Measurements from ENCODE around the gene SPNS2. TPM values are rescaled to one million over a fixed set of nuclear protein-coding genes. Genes with fewer than 3 reads are reported as not detected.

Gene SPNS2
- total and polyA plus RNA-seq, 4 donors: 4.0 to 9.0 (median 5.2) TPM

- H3K27ac ChIP-seq (ENCODE audit: low read depth in 1 of 2, low read length in 2 of 2): no peak overlapping the region
- no peak for DNase-seq (ENCODE audit: low spot score)
- no peak overlapping the region for H3K9ac ChIP-seq (ENCODE audit: low read depth in 1 of 2, low read length in 2 of 2)
- 98% methylated on average over 18 of the region's 18 CpGs for WGBS
- peaks cover 23 to 74% (median 38%) of the 10 kb centered on the region in 4 donors for H3K36me3 ChIP-seq (ENCODE audit: control insufficient read depth in 4 of 4, insufficient read depth in 3 of 4, low read depth in 1 of 4, low read length in 3 of 4)
- TF ChIP-seq, protein P1, sequence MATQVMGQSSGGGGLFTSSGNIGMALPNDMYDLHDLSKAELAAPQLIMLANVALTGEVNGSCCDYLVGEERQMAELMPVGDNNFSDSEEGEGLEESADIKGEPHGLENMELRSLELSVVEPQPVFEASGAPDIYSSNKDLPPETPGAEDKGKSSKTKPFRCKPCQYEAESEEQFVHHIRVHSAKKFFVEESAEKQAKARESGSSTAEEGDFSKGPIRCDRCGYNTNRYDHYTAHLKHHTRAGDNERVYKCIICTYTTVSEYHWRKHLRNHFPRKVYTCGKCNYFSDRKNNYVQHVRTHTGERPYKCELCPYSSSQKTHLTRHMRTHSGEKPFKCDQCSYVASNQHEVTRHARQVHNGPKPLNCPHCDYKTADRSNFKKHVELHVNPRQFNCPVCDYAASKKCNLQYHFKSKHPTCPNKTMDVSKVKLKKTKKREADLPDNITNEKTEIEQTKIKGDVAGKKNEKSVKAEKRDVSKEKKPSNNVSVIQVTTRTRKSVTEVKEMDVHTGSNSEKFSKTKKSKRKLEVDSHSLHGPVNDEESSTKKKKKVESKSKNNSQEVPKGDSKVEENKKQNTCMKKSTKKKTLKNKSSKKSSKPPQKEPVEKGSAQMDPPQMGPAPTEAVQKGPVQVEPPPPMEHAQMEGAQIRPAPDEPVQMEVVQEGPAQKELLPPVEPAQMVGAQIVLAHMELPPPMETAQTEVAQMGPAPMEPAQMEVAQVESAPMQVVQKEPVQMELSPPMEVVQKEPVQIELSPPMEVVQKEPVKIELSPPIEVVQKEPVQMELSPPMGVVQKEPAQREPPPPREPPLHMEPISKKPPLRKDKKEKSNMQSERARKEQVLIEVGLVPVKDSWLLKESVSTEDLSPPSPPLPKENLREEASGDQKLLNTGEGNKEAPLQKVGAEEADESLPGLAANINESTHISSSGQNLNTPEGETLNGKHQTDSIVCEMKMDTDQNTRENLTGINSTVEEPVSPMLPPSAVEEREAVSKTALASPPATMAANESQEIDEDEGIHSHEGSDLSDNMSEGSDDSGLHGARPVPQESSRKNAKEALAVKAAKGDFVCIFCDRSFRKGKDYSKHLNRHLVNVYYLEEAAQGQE (IDR thresholded peaks at IDR 0.05): no peak
- no peak for TF ChIP-seq YY1 (IDR thresholded peaks at IDR 0.05)
- no peak for TF ChIP-seq RXRA (IDR thresholded peaks at IDR 0.05)
- TF ChIP-seq RAD21 (IDR thresholded peaks at IDR 0.05): no peak
- TF ChIP-seq GABPA (IDR thresholded peaks at IDR 0.05 in 1 of 2, conservative IDR thresholded peaks at IDR 0.05 in 1 of 2): no peak
- TF ChIP-seq TAF1 (conservative IDR thresholded peaks at IDR 0.05): no peak
- no peak for TF ChIP-seq FOXA2 (IDR thresholded peaks at IDR 0.05)
- TF ChIP-seq, protein P2, sequence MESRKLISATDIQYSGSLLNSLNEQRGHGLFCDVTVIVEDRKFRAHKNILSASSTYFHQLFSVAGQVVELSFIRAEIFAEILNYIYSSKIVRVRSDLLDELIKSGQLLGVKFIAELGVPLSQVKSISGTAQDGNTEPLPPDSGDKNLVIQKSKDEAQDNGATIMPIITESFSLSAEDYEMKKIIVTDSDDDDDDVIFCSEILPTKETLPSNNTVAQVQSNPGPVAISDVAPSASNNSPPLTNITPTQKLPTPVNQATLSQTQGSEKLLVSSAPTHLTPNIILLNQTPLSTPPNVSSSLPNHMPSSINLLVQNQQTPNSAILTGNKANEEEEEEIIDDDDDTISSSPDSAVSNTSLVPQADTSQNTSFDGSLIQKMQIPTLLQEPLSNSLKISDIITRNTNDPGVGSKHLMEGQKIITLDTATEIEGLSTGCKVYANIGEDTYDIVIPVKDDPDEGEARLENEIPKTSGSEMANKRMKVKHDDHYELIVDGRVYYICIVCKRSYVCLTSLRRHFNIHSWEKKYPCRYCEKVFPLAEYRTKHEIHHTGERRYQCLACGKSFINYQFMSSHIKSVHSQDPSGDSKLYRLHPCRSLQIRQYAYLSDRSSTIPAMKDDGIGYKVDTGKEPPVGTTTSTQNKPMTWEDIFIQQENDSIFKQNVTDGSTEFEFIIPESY (IDR thresholded peaks at IDR 0.05): no peak
- TF ChIP-seq SP1 (IDR thresholded peaks at IDR 0.05): no peak
- TF ChIP-seq, protein P3, sequence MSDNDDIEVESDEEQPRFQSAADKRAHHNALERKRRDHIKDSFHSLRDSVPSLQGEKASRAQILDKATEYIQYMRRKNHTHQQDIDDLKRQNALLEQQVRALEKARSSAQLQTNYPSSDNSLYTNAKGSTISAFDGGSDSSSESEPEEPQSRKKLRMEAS (IDR thresholded peaks at IDR 0.05): no peak
- no peak for TF ChIP-seq CTCF (IDR thresholded peaks at IDR 0.05; ENCODE audit: low read depth, low read length, missing input control)
- TF ChIP-seq HNF4G (IDR thresholded peaks at IDR 0.05): no peak
- TF ChIP-seq NR2F2 (IDR thresholded peaks at IDR 0.05): no peak
- TF ChIP-seq ATF3 (IDR thresholded peaks at IDR 0.05): no peak
- no peak for TF ChIP-seq JUND (IDR thresholded peaks at IDR 0.05)
- no peak for TF ChIP-seq FOXA1 (IDR thresholded peaks at IDR 0.05)
- no peak for TF ChIP-seq EGR1 (IDR thresholded peaks at IDR 0.05; ENCODE audit: low read depth in 2 of 2)
- TF ChIP-seq HNF4A (conservative IDR thresholded peaks at IDR 0.05): no peak
- H3K9me3 ChIP-seq (ENCODE audit: control insufficient read depth in 4 of 4, low read length in 3 of 4): no peaks in the 10 kb centered on the region
- H3K27me3 ChIP-seq (ENCODE audit: control insufficient read depth in 4 of 4, insufficient read depth in 4 of 4, low read length in 3 of 4): no peaks in the 10 kb centered on the region
- H3K4me3 ChIP-seq (ENCODE audit: low read depth in 1 of 3, low read length in 3 of 3): no peak overlapping the region
- H3K4me1 ChIP-seq (ENCODE audit: control insufficient read depth in 4 of 4, insufficient read depth in 4 of 4, low read length in 3 of 4): no peaks in the 10 kb centered on the region
Measured at GRCh38 chr17:4548061-4548461, 49.4 kb downstream of the SPNS2 start.

All from liver (tissue), 9 donors.